Measurements from ENCODE around the gene IL13RA2. TPM values are rescaled to one million over a fixed set of nuclear protein-coding genes. Genes with fewer than 3 reads are reported as not detected.

The IL13RA2 gene
- total and polyA plus RNA-seq, 2 experiments from 2014 or later: 11.5 to 12.3 TPM

DNA sequence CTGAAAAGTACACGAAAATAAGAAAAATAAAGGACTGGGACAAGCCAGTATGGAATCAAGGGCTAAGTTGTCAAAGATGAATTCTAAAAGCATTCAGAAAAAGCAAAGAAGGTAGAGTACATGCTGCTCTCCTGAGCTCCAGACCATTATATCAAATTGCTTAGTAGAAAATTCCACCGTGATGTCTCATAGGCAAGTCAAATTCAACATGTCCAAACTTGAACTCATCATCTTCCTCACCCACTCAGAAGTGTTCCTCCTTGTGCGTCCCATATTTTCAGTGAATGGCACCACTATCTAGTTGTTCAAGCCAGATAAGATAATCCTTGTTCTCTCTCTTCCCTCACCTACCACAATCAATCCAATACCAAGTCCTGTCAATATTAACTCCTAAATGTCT lies 37.5 kb upstream of the IL13RA2 start:
- Histone ChIP-seq H3K27ac (no peak overlapping the region), H3K9me2 (ENCODE audit: insufficient read depth) (no peaks in the 10 kb centered on the region), H2AFZ (no peak overlapping the region), H3K36me3 (ENCODE audit: low read depth) (no peaks in the 10 kb centered on the region), H3K4me3 (no peak overlapping the region), H3K4me1 (ENCODE audit: insufficient read depth) (peaks cover 19% of the 10 kb centered on the region), H3K9ac (no peak overlapping the region), H3F3A (ENCODE audit: insufficient read depth) (peaks cover 24% of the 10 kb centered on the region), H3K4me2 (ENCODE audit: unreplicated experiment) (no peak overlapping the region), H4K20me1 (ENCODE audit: insufficient read depth) (no peaks in the 10 kb centered on the region), H3K9me3 (ENCODE audit: low read depth) (no peaks in the 10 kb centered on the region), H3K79me2 (ENCODE audit: insufficient read depth) (no peaks in the 10 kb centered on the region), H3K27me3 (replicated peaks; ENCODE audit: insufficient read depth) (no peaks in the 10 kb centered on the region)
- 96 to 97% methylated on average over 3 of the region's 3 CpGs for WGBS, 2 experiments (ENCODE audit: low coverage in 1 of 2, low lambda C conversion rate in 2 of 2, missing lambda C conversion rate in 2 of 2)
- DNase-seq: no peak
- TF ChIP-seq EZH2 (IDR thresholded peaks at IDR 0.05; ENCODE audit: insufficient read depth, poor library complexity, severe bottlenecking) (no peak), EZH2phosphoT487 (IDR thresholded peaks at IDR 0.05; ENCODE audit: insufficient read depth, low read depth) (no peak)
- in situ Hi-C loops (cut with MboI): no loop called here

DNA sequence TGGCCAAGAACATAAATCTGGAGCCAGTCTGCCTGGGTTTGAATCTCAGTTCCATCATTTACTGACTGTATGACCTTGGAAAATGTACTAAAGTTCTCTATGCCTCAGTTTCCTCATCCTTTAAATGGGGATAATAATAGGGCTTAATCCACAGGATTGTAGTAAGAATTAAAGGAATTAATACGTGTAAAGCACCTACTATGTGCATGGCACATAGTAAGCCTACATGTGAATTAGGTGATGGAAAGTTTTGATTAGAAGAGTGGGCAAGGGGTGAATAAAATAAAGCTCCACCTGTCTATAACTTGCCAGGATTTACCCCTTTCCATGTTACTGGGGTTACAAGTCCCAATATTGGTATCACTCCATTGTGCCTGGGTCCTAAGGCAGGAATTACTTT lies 35.8 kb upstream of the IL13RA2 start:
- Histone ChIP-seq H3K4me2 (ENCODE audit: unreplicated experiment) (no peak overlapping the region), H3K4me1 (ENCODE audit: insufficient read depth) (peaks cover 16% of the 10 kb centered on the region), H3K27ac (no peak overlapping the region), H2AFZ (no peak overlapping the region), H3K9me3 (ENCODE audit: low read depth) (no peaks in the 10 kb centered on the region), H3F3A (ENCODE audit: insufficient read depth) (peaks cover 19% of the 10 kb centered on the region; the same call in 1 of the 2 replicates), H4K20me1 (ENCODE audit: insufficient read depth) (no peaks in the 10 kb centered on the region), H3K36me3 (ENCODE audit: low read depth) (no peaks in the 10 kb centered on the region), H3K27me3 (replicated peaks; ENCODE audit: insufficient read depth) (no peaks in the 10 kb centered on the region), H3K79me2 (ENCODE audit: insufficient read depth) (no peaks in the 10 kb centered on the region), H3K9me2 (ENCODE audit: insufficient read depth) (no peaks in the 10 kb centered on the region), H3K9ac (no peak overlapping the region), H3K4me3 (no peak overlapping the region)
- no peak for TF ChIP-seq EZH2 (IDR thresholded peaks at IDR 0.05; ENCODE audit: insufficient read depth, poor library complexity, severe bottlenecking)
- TF ChIP-seq EZH2phosphoT487 (IDR thresholded peaks at IDR 0.05; ENCODE audit: insufficient read depth, low read depth): no peak
- DNase-seq: no peak
- in situ Hi-C loops (cut with MboI): no loop called here
- 91 to 94% methylated on average over 1 of the region's 1 CpG for WGBS, 2 experiments (ENCODE audit: low coverage in 1 of 2, low lambda C conversion rate in 2 of 2, missing lambda C conversion rate in 2 of 2)

DNA sequence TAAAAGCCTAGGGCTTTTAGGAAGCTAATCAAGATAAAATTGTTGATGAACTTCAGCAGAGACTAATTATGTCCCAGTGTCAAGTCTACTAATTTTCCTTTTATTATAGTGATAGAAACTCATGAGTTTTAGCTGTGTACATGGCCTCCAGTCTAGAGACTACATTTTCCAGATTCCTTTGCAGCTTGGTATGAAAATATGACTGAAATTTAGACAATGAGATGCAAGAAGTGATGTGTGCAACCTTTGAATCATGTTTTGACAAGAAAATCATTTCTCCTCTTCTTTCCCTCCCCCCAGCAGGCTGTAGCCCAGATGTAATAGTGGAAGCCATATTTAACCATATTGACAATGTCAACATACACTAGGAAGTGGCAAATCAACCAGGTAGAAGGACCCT lies 30.3 kb upstream of the IL13RA2 start:
- Histone ChIP-seq H3K9me3 (ENCODE audit: low read depth) (no peaks in the 10 kb centered on the region), H3K27me3 (replicated peaks; ENCODE audit: insufficient read depth) (no peaks in the 10 kb centered on the region), H4K20me1 (ENCODE audit: insufficient read depth) (no peaks in the 10 kb centered on the region), H3K4me3 (peak overlapping the region; percentile 45; the same call in 1 of the 2 replicates), H3K9ac (no peak overlapping the region), H2AFZ (peak overlapping the region; percentile 46), H3K4me1 (ENCODE audit: insufficient read depth) (peaks cover 20% of the 10 kb centered on the region), H3K36me3 (ENCODE audit: low read depth) (no peaks in the 10 kb centered on the region), H3K27ac (peak overlapping the region; percentile 70), H3K9me2 (ENCODE audit: insufficient read depth) (no peaks in the 10 kb centered on the region), H3K4me2 (ENCODE audit: unreplicated experiment) (peak overlapping the region; percentile 48), H3F3A (ENCODE audit: insufficient read depth) (peaks cover 15% of the 10 kb centered on the region; the same call in 1 of the 2 replicates), H3K79me2 (ENCODE audit: insufficient read depth) (no peaks in the 10 kb centered on the region)
- DNase-seq: peak; percentile 10
- in situ Hi-C loops (cut with MboI): no loop called here
- TF ChIP-seq EZH2 (IDR thresholded peaks at IDR 0.05; ENCODE audit: insufficient read depth, poor library complexity, severe bottlenecking) (no peak), EZH2phosphoT487 (IDR thresholded peaks at IDR 0.05; ENCODE audit: insufficient read depth, low read depth) (no peak)

GRCh38 chrX:115047181-115047580 lies 29.8 kb upstream of the IL13RA2 start:
- Histone ChIP-seq H3K4me2 (ENCODE audit: unreplicated experiment) (peak overlapping the region; percentile 48), H3K27me3 (replicated peaks; ENCODE audit: insufficient read depth) (no peaks in the 10 kb centered on the region), H3K9me2 (ENCODE audit: insufficient read depth) (no peaks in the 10 kb centered on the region), H3K9me3 (ENCODE audit: low read depth) (no peaks in the 10 kb centered on the region), H3F3A (ENCODE audit: insufficient read depth) (peaks cover 15% of the 10 kb centered on the region; the same call in 1 of the 2 replicates), H3K9ac (peak overlapping the region; percentile 3; the same call in 1 of the 2 replicates), H3K36me3 (ENCODE audit: low read depth) (no peaks in the 10 kb centered on the region), H3K27ac (peak overlapping the region; percentile 70), H4K20me1 (ENCODE audit: insufficient read depth) (no peaks in the 10 kb centered on the region), H3K4me3 (peak overlapping the region; percentile 45; the same call in 1 of the 2 replicates), H2AFZ (peak overlapping the region; percentile 46), H3K79me2 (ENCODE audit: insufficient read depth) (no peaks in the 10 kb centered on the region), H3K4me1 (ENCODE audit: insufficient read depth) (peaks cover 20% of the 10 kb centered on the region)
- peak; percentile 48 for DNase-seq
- TF ChIP-seq EZH2 (IDR thresholded peaks at IDR 0.05; ENCODE audit: insufficient read depth, poor library complexity, severe bottlenecking): no peak
- no peak for TF ChIP-seq EZH2phosphoT487 (IDR thresholded peaks at IDR 0.05; ENCODE audit: insufficient read depth, low read depth)
- in situ Hi-C loops (cut with MboI): no loop called here

DNA sequence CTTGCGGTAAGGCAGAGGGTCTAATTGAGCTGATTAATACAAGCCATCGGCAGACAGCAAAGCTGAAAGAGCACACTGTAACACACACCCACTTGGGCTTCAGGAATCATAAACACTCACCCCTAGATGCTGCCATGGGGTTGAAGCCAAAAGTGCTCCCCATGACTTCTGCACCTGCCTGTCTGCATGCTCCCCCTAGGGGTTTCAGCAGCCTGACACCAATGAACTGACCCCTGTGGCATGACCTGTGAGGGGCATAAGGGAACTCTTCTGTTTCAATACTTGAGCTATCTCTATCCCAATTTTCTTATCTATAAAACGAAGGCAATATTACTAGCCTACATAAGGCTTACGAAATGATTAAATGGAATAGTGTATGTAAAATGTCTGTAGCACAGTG lies 23.0 kb upstream of the IL13RA2 start:
- H3K79me2 ChIP-seq (ENCODE audit: insufficient read depth): no peaks in the 10 kb centered on the region
- no peaks in the 10 kb centered on the region for H3K9me2 ChIP-seq (ENCODE audit: insufficient read depth)
- in situ Hi-C loops (cut with MboI): no loop called here
- no peak overlapping the region for H3K4me2 ChIP-seq (ENCODE audit: unreplicated experiment)
- no peaks in the 10 kb centered on the region for H3K4me1 ChIP-seq (ENCODE audit: insufficient read depth)
- no peaks in the 10 kb centered on the region for H3K9me3 ChIP-seq (ENCODE audit: low read depth)
- no peak for TF ChIP-seq EZH2 (IDR thresholded peaks at IDR 0.05; ENCODE audit: insufficient read depth, poor library complexity, severe bottlenecking)
- TF ChIP-seq EZH2phosphoT487 (IDR thresholded peaks at IDR 0.05; ENCODE audit: insufficient read depth, low read depth): no peak
- H3K36me3 ChIP-seq (ENCODE audit: low read depth): no peaks in the 10 kb centered on the region
- no peaks in the 10 kb centered on the region for H4K20me1 ChIP-seq (ENCODE audit: insufficient read depth)
- no peak overlapping the region for H3K9ac ChIP-seq
- no peak overlapping the region for H3K4me3 ChIP-seq
- H2AFZ ChIP-seq: no peak overlapping the region
- no peaks in the 10 kb centered on the region for H3F3A ChIP-seq (ENCODE audit: insufficient read depth)
- H3K27me3 ChIP-seq (replicated peaks; ENCODE audit: insufficient read depth): no peaks in the 10 kb centered on the region
- DNase-seq: no peak
- WGBS, 2 experiments (ENCODE audit: low coverage in 1 of 2, low lambda C conversion rate in 2 of 2, missing lambda C conversion rate in 2 of 2): 73 to 76% methylated on average over 4 of the region's 4 CpGs
- no peak overlapping the region for H3K27ac ChIP-seq
